GM18526 (cell line): ENCODE data around the gene FLT3LG.

ENCODE experiments used
- POLR2A ChIP-seq: IDR thresholded peaks from 3 replicates; pipeline ENCODE4 v1.6.1; 2011; ENCODE audit not compliant: insufficient read length; ENCODE audit errors: extremely low read depth

The FLT3LG gene

DNA sequence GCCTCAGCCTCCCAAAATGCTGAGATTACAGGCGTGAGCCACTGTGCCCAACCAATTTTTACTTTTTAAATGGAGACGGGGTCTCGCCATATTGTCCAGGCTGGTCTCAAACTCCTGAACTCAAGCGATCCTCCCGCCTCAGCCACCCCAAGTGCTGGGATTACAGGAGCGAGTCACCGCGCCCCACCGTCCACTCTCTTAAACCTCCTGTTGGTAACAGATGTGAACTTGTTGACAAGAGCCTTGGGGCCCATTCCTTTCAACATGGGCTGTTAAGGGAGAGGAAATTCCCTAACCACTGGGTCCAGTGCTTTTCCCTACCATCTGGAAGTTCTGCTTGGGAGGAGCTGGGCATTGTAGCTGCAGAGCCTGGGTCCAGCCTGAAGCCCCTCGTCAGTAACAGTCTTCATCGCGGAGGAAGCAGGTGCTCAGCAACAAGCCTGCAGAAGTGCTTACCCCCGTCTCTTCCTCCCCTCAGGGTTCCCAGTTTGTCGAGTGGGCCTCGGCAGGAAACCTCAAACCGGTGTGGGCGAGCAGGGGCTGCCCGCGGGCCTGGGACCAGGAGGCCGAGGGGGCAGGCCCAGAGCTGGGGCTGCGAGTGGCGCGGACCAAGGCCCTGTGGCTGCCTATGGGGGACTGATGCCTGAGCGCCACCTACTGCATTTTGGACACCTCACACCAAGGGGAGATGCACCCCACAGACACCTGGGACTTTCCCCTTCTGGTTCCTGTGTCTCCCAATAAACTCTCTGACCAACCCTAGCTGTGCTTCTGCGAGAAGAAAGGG, 4.0 kb upstream of the FLT3LG start:
- no peak for TF ChIP-seq POLR2A

DNA sequence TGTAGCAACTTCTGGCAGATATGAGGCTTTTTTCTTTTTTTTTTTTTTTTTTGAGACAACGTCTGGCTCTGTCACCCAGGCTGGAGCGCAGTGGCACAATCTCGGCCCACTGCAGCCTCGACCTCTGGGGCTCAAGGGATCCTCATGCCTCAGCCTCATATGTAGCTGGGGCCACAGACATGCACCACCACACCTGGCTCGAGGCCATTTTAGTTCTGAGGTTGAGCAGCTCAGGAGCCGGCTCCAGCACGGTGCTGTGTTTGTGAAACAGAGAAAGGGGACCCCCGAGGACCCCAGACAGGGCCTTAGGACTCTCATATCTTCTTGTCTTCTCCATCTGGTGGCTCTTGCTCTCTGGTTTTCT, 3.4 kb upstream of the FLT3LG start:
- TF ChIP-seq POLR2A, result no peak

DNA sequence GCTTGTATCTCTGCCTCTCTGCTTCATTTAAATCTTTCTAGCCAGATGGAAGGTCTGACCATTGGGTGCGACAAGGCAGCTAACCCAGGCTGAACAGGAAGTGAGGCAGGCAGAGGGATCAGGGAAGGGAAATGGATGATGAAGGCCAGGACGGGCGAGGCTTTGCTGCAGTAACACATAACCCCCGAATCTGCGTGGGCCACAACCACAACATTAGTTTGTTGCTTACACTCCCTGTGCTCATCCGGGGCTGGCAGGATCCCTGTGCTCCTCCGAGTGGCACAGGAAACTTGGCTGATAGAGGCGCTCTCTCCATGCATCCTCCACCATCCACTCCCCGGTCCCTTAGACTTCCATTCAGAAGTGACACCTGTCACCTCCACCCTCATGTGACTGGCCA, 1.1 kb upstream of the FLT3LG start:
- no peak for TF ChIP-seq POLR2A

DNA sequence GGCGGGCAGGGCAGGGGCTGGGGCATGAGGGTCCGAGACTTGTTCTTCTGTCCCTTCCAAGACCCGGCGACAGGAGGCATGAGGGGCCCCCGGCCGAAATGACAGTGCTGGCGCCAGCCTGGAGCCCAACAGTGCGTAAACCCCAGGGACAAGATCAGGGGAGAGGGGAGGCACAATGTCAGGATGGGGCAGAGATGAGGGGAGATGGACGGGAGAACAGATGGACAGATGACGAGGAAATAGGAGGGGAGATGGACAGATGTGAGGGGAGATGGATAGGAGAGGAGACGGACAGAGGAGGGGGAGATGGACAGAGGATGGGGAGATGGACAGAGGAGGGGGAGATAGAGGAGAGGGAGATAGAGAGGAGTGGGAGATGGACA, 518 bp downstream of the FLT3LG start:
- no peak for TF ChIP-seq POLR2A

DNA sequence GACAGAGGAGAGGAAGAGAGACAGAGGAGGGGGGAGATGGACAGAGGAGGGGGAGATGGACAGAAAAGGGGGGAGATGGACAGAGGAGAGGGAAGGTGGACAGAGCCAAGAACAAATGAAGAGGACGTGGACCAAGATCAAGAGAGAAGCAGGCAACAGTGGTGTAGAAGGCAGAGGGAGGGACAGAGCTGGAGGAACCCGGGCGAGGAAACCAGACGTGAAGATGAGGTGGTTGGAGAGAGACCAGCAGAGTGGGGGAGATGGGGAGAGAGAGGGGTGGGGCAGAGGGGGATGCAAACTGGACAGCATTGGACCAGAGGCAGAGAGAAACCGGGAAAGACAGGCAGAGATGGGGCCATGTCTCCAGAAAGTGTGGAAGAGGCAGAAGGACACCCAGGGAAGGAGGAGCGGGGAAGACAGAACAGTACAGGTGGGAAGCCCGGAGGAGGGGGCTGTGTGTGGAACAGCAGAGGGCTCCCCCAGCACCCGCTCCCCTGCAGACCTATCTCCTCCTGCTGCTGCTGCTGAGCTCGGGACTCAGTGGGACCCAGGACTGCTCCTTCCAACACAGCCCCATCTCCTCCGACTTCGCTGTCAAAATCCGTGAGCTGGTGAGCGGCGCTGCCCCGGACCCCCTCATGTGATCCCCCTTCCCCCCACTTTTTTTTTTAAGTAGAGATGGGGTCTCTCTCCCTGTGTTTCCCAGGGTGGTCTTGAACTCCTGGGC, 1.3 kb downstream of the FLT3LG start:
- no peak for TF ChIP-seq POLR2A

DNA sequence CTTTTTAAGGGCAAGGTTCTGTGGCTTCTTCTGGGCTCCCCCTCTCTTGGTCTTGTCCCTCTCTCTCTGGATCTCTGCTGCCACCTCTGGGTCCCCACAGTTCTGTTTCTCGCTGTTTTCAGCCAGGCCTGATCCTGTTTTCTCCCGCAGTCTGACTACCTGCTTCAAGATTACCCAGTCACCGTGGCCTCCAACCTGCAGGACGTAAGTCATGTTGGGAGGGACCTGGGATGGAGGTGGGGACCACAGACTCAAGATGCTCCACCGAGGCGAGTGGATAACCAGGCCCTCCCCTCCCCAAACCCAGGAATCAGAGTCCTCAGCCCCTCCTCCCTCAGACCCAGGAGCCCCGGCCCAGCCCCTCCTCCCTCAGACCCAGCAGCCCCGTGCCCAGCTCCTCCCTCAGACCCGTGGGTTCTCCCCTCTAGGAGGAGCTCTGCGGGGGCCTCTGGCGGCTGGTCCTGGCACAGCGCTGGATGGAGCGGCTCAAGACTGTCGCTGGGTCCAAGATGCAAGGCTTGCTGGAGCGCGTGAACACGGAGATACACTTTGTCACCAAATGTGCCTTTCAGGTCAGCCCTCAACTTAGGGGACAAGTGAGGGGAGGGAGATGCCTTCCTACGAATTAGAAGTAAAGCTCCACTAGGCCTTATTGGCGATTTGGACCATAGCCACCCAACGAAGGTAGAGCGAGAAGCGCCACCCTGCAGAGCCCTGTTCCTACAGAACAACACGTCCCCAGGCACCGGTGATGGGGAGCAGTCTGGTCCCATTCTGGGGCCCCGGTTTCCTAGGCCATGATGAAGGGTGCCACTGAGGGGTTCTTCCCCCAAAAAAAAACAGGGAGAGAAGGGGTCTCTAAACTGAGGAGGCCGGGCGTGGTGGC, 2.2 kb downstream of the FLT3LG start:
- no peak for TF ChIP-seq POLR2A

DNA sequence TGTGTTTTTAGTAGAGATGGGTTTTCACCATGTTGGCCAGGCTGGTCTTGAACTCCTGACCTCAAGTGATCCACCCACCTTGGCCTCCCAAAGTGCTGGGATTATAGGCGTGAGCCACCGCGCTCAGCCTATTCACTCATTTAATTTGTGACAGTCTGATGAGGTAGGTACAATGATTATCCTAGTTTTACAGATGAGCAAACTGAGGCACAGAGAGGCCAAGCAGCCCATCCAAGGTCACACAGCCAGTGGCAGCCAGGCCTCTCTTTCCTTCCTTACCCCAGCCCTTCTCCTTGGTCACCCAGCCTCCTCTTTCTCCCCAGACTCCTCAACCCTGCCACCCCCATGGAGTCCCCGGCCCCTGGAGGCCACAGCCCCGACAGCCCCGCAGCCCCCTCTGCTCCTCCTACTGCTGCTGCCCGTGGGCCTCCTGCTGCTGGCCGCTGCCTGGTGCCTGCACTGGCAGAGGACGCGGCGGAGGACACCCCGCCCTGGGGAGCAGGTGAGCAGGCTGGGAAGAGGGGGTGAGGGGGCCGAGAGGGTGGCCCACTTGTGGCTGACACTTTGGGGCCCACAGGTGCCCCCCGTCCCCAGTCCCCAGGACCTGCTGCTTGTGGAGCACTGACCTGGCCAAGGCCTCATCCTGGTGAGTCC, 6.1 kb downstream of the FLT3LG start:
- no peak for TF ChIP-seq POLR2A

DNA sequence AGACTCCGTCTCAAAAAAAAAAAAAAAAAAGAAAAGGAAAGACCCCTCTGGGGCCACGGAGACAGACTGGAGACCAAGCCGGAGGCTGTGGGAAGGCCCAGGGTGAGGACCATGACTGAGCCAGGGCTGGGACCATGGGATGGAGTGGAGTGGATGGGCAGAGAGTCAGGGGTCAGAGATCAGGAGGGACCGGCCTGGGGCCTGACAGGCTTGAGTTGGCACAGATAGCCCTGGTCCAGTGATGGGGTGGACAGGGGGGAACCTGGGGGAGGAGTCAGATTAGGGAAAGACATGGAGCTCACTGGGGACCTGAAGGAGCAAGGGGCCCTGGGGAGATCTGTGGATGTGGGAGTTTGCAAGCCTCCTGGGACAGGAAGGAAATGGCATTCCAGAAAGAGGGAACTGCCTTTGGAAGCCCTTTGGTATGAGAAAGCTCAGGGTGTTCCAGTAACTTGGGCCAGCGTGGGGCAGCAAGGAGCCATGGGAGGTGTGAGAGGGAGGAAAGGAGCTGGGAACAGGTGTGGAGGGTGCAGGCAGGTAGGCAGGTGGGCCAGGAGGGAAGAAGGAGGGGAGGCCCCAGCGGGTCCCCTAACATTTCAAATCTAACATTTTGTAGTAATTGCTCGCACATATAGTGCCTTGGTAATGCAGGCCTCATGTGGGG, 7.1 kb downstream of the FLT3LG start:
- TF ChIP-seq POLR2A, result no peak

DNA sequence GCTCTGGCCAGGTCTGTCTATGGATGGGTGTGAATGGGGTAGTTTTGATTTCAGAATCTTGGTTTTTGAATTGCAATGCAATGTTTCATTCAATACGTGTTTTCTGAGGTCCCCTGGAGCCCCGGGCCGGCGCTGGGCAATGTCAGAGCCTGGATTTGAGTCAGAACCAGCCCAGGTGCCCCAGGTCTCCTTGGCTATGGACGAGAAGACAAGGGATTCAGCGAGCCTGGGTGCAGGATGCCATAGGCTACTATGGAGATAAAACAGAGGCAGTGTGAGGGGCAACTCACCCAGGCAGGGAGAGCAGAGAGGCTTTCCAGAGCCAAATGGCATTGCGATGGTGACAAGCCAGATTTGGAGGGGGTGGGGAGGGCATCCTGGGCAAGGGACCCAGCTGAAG, 12.2 kb downstream of the FLT3LG start:
- no peak for TF ChIP-seq POLR2A

DNA sequence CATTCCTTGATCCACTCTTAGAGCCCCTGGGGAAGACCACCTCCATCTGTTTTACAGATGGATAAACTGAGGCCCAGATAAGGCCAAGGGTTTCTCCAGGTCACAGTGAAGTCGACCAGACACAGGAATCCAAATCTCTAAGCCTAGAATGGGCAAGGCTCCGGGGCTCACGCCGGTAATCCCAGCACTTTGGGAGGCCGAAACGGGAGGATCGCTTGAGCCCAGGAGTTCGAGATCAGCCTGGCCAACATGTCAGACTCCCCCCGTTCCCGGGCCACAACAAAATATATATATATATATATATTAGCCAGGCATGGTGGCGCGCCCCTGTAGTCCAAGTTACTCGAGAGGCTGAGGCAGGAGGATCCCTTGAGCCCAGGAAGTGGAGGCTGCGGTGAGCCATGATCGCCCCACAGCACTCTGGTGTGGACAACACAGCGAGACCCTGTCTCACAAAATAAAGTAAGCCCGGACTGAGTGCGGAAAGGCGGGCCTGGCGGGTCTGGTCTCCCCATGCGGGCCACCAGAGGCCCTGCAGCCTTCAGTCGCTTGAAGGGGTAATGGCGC, 12.8 kb downstream of the FLT3LG start:
- TF ChIP-seq POLR2A, result no peak

DNA sequence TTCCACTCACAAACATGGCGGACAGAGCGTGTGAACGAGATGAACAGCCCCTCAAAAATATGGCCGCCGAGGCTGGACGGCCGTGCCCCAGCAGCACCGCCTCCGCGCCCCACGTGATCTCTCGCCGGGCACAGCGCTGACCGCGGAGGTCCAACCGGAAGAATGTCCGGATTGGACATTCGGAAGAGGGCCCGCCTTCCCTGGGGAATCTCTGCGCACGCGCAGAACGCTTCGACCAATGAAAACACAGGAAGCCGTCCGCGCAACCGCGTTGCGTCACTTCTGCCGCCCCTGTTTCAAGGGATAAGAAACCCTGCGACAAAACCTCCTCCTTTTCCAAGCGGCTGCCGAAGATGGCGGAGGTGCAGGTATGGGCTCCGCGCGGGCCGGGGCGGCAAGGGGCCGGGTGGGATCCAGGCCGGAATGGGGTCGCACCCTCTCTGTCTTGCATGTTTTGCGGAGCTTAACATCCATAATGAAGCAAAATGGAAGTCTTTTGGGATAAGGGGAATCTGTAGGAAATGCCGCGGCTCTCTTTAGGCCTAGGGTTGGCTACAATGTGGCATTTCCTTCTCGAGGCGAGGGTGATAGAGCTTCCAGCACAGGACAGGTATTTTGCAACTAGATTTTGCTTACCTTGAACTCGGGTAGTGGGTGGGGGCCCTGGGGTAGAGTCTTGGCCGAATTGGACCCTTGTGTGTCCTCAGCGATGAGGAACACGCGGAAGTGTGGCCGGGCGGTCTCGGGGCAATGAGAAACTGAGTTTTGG, 13.4 kb downstream of the FLT3LG start, which contains the start of gene RPL13A:
TSS of gene RPL13A (plus strand) at position 332 of the 769 bp plus-strand sequence. CDS start at position 354, 22 bp downstream.
- TF ChIP-seq POLR2A, result peak; percentile 99

DNA sequence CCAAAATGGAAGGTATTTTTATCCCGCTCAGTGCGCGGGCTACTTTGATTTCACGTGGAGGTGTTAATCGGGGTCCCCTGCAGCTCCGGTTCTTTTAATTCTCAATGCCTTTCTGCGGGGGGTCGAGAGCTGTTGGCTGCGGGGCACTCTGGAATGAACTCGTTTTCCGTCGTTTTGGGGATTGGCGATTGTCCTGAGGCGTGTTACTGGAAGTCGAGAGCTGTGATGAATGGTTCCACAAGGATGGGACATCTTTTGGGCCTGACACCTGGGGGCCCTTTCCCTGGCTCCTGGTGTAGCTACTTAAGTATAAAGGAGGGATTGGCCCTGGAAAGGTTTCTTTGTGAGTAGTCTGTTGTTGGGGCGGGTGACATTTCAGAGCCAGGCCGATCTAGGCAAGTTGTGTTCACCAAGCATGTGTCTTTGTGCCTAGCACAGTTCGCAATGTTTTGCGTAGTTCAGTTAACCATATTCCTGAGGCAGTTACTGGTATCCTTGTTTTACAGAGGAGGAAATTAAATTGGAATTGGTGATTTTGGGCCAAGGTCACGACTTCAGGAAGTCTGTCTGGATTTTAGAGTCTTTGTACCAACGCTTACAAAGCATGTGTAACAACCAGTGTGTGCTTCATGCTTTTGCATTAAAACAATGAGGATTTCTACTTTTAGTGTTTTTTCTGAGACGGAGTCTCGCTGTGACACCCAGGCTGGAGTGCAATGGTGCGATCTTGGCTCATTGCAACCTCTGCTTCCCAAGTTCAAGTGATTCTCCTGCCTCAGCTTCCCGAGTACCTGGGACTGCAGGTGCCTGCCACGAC, 14.2 kb downstream of the FLT3LG start:
- no peak for TF ChIP-seq POLR2A
